PC-9 (cell line): ENCODE results near the gene FOXO3. TPM values are rescaled to one million over a fixed set of nuclear protein-coding genes. Genes with fewer than 3 reads are reported as not detected.

ENCODE experiments used
- BruUV-seq: library from RNA; stranded (reverse); fragments of 400-500 nt; replicated peaks from 2 replicates; lab custom pipeline; 2021; lab: Mats Ljungman, UMichigan
- CTCF ChIA-PET: fragments of 300-600 bp; sonication (Branson Sonifier 250); formaldehyde crosslinking; loops from one replicate; lab custom pipeline; 2022; ENCODE audit warnings: antibody characterized with exemption; lab: Charles Lee
- POLR2A ChIA-PET: fragments of 300-600 bp; sonication (Branson Sonifier 250); formaldehyde crosslinking; loops from one replicate; lab custom pipeline; 2022; ENCODE audit warnings: antibody characterized with exemption; ENCODE audit not compliant: unreplicated experiment; lab: Charles Lee
- DNase-seq, 2 experiments: peaks; one replicate each; pipeline versions ENCODE4 v3.0.0 to v3.0.0-alpha.2; 2015 to 2022; ENCODE audit warnings: mixed read lengths in 1 of 2
- H2AFZ ChIP-seq: fragments of 200-600 bp; sonication (generic); 2 replicates; pipeline ENCODE4 v1.8.1; 2017; ENCODE audit warnings: antibody characterized with exemption
- H3F3A ChIP-seq: fragments of 200-600 bp; sonication (generic); 2 replicates; pipeline ENCODE4 v1.8.1; 2017; ENCODE audit warnings: antibody characterized with exemption, mild to moderate bottlenecking, low read depth; ENCODE audit not compliant: insufficient read depth
- H3K27ac ChIP-seq: fragments of 200-600 bp; sonication (generic); 2 replicates; pipeline ENCODE4 v1.6.1; 2016; ENCODE audit warnings: mixed run types
- H3K27me3 ChIP-seq: fragments of 200-600 bp; sonication (generic); 2 replicates; pipeline ENCODE4 v1.6.1; 2016; ENCODE audit warnings: low read depth, mixed run types; ENCODE audit not compliant: insufficient read depth
- H3K36me3 ChIP-seq: fragments of 200-600 bp; sonication (generic); 2 replicates; pipeline ENCODE4 v1.6.1; 2016; ENCODE audit warnings: low read depth, mixed run types
- H3K4me1 ChIP-seq: fragments of 200-600 bp; sonication (generic); replicated peaks from 2 replicates; pipeline ENCODE4 v1.6.1; 2016; ENCODE audit warnings: mixed run types; ENCODE audit not compliant: insufficient read depth
- H3K4me2 ChIP-seq: fragments of 200-600 bp; sonication (generic); 2 replicates; pipeline ENCODE4 v1.6.1; 2017; ENCODE audit warnings: mixed run types
- H3K4me3 ChIP-seq: fragments of 200-600 bp; sonication (generic); 2 replicates; pipeline ENCODE4 v1.6.1; 2016; ENCODE audit warnings: mixed run types
- H3K79me2 ChIP-seq: fragments of 200-600 bp; sonication (generic); 2 replicates; pipeline ENCODE4 v1.6.1; 2017; ENCODE audit warnings: low read depth, mixed run types
- H3K9me2 ChIP-seq: fragments of 200-600 bp; sonication (generic); 2 replicates; pipeline ENCODE4 v1.8.1; 2017; ENCODE audit warnings: mild to moderate bottlenecking; ENCODE audit not compliant: insufficient read depth
- H3K9me3 ChIP-seq: fragments of 200-600 bp; sonication (generic); 2 replicates; pipeline ENCODE4 v1.8.1; 2016; ENCODE audit warnings: low read depth; ENCODE audit not compliant: insufficient read depth
- H4K20me1 ChIP-seq: fragments of 200-600 bp; sonication (generic); 2 replicates; pipeline ENCODE4 v1.8.1; 2017; ENCODE audit not compliant: insufficient read depth
- EZH2 ChIP-seq: fragments of 200-600 bp; sonication (generic); IDR thresholded peaks from 2 replicates; pipeline ENCODE4 v1.8.0; 2017; ENCODE audit warnings: antibody characterized with exemption, low read depth
- intact Hi-C: fragments of 100-400 bp; cut with micrococcal nuclease; formaldehyde crosslinking; loops from one replicate; pipeline ENCODE4 v1.10.0; 2022; ENCODE audit not compliant: unreplicated experiment
- total RNA-seq: library from RNA; stranded (reverse); gene quantifications from 2 replicates; pipeline ENCODE4 v1.2.3, GENCODE V29; 2021
- TF ChIP-seq, protein P1 (sequence below): fragments of 200-600 bp; sonication (generic); conservative IDR thresholded peaks from 2 replicates; pipeline ENCODE4 v1.6.1; 2017; ENCODE audit warnings: mixed run types, antibody characterized with exemption, mild to moderate bottlenecking, moderate library complexity

The FOXO3 gene
- total RNA-seq, 1 experiment from 2014 or later, result 59.4 TPM

DNA sequence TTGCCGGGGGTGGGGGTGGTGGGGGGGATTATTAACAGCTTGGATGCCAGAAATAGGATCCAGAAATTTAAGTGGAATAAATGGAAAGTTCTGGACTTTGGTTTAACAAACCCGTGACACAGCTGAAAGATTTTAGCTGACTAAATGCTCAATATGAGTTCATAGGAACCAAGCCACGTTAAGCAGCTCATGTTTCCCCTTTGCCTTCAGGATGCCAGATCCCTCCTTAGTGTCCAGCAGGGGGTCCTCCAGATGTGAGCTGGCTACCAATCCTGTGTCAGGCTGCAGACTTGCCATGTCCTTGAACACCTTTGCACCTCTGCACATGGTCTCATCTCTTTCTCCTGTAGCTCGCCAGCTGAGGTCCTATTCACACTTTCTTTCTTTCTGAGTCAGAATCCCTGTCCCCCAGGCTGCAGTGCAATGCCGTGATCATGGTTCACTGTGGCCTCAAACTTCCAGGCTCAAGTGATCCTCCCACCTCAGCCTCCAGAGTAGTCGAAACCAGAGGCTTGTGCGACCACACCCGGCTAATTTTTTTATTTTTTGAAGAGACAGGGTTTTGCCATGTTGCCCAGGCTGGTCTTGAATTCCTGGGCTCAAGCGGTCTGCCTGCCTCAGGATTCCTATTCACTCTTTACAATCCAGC is 154.2 kb downstream of the FOXO3 start:
- no peak overlapping the region for H3K27ac ChIP-seq
- 0 out of 2 replicates have a peak, but pooled peaks cover 17% of the 10 kb centered on the region for H3F3A ChIP-seq
- no peaks in the 10 kb centered on the region for H3K9me3 ChIP-seq
- no peaks in the 10 kb centered on the region for H3K27me3 ChIP-seq
- H3K79me2 ChIP-seq, result peaks cover 5% of the 10 kb centered on the region; the same call in 1 of the 2 replicates
- CTCF ChIA-PET, result interaction anchor here (0.6 to 0.9 kb wide), 2 partner anchors 9 to 739 kb away, joined by 3 read pairs; no protein-coding TSS in a partner anchor
- H3K9me2 ChIP-seq, result no peaks in the 10 kb centered on the region
- no peaks in the 10 kb centered on the region for H3K36me3 ChIP-seq
- H3K4me2 ChIP-seq, result no peak overlapping the region
- BruUV-seq, result no TSS peak
- H4K20me1 ChIP-seq, result no peaks in the 10 kb centered on the region
- POLR2A ChIA-PET, result no interaction called here
- no peak overlapping the region for H3K4me3 ChIP-seq
- H3K4me1 ChIP-seq, result peaks cover 35% of the 10 kb centered on the region
- TF ChIP-seq, protein P1, sequence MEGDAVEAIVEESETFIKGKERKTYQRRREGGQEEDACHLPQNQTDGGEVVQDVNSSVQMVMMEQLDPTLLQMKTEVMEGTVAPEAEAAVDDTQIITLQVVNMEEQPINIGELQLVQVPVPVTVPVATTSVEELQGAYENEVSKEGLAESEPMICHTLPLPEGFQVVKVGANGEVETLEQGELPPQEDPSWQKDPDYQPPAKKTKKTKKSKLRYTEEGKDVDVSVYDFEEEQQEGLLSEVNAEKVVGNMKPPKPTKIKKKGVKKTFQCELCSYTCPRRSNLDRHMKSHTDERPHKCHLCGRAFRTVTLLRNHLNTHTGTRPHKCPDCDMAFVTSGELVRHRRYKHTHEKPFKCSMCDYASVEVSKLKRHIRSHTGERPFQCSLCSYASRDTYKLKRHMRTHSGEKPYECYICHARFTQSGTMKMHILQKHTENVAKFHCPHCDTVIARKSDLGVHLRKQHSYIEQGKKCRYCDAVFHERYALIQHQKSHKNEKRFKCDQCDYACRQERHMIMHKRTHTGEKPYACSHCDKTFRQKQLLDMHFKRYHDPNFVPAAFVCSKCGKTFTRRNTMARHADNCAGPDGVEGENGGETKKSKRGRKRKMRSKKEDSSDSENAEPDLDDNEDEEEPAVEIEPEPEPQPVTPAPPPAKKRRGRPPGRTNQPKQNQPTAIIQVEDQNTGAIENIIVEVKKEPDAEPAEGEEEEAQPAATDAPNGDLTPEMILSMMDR, result no peak
- TF ChIP-seq EZH2, result no peak
- DNase-seq, result peak in 1 of 2 experiments; percentile 29
- intact Hi-C loops, result no loop called here
- H2AFZ ChIP-seq, result no peak overlapping the region

DNA sequence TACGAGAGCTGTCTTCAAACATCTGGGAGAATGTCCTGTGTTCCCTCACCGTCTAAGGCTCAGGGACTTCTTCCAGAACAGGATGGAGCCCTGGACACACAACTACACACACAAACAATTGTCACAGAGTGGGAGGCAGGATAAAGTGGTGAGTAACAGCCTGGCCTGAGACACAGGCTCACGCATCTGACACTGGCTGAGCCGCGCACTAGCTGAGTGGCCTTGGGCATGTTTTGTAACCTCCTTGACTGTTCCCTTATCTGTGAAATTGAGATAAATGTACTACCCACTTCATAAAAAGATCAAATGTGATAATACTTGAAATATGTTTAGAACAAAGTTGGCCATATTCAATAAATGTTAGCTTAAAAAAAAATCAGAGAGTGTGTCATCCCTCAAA is 155.1 kb downstream of the FOXO3 start:
- ChIA-PET POLR2A (no interaction called here), CTCF (no interaction called here)
- Histone ChIP-seq H4K20me1 (no peaks in the 10 kb centered on the region), H3K4me1 (peaks cover 40% of the 10 kb centered on the region), H3K36me3 (no peaks in the 10 kb centered on the region), H3K4me2 (no peak overlapping the region), H3K79me2 (peaks cover 5% of the 10 kb centered on the region; the same call in 1 of the 2 replicates), H3F3A (0 out of 2 replicates have a peak, but pooled peaks cover 17% of the 10 kb centered on the region), H3K27ac (no peak overlapping the region), H3K9me2 (no peaks in the 10 kb centered on the region), H3K4me3 (no peak overlapping the region), H2AFZ (no peak overlapping the region), H3K27me3 (no peaks in the 10 kb centered on the region), H3K9me3 (no peaks in the 10 kb centered on the region)
- no peak for TF ChIP-seq EZH2
- TF ChIP-seq, protein P1, result no peak
- DNase-seq, result peak in 1 of 2 experiments; percentile 33
- no TSS peak for BruUV-seq
- intact Hi-C loops, result no loop called here

DNA sequence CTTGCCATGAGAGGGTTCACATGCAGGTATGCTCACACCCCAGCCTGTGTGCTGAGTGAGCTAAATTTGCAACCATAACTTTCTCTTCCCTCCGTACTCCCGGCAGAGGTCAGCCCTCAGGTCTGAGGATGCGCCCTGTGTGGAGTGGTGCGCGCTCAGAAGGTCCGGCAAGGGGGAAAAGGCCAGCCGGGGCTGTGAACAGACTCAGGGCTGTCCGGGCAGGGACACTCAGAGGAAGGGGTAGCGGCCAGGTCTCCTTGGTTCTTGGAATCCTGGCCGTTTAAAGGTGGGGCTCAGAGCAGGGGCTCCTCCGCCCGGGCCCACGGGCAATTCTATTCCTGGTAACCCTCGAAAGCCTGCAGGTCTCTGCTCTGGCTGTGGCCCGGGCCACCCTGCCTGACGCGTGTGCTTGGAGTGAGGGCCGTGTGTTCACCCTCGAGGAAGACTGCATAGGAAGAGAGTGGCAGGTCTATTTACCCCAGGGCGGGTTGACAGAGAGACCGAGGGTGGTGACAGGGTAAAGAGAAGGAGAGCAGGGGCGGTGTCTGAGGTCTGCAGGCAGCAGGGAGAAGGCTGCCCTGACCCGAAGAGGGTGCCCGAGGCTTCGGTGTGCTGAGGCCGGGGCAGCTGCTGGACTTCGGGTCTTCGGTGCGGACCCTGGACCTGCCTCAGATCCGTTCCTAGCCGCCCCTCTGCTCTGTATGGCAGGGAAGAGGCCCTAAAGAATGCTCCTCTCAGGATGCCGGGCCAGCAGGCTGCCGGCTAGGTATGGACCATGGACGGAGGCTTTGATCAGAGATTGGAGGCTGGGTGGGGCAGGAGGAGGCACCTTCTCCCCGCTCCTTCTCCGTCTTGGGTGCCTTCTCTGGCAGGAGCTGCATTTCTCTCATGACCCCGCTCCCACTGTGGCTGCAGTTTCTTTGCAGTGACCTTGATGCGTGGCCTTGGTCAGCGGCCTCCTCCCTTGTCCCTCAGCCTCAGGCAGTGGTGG is 156.4 kb downstream of the FOXO3 start:
- TF ChIP-seq, protein P1, result no peak
- no peak for TF ChIP-seq EZH2
- H2AFZ ChIP-seq, result no peak overlapping the region
- ChIA-PET POLR2A (no interaction called here), CTCF (no interaction called here)
- no TSS peak for BruUV-seq
- H3K27ac ChIP-seq, result no peak overlapping the region
- H3K4me3 ChIP-seq, result no peak overlapping the region
- no peaks in the 10 kb centered on the region for H3K27me3 ChIP-seq
- H3K9me3 ChIP-seq, result no peaks in the 10 kb centered on the region
- no peaks in the 10 kb centered on the region for H4K20me1 ChIP-seq
- DNase-seq, result peak in 1 of 2 experiments; percentile 24
- intact Hi-C loops, result no loop called here
- no peak overlapping the region for H3K4me2 ChIP-seq
- H3F3A ChIP-seq, result 0 out of 2 replicates have a peak, but pooled peaks cover 17% of the 10 kb centered on the region
- H3K9me2 ChIP-seq, result no peaks in the 10 kb centered on the region
- no peaks in the 10 kb centered on the region for H3K36me3 ChIP-seq
- H3K4me1 ChIP-seq, result peaks cover 43% of the 10 kb centered on the region
- H3K79me2 ChIP-seq, result peaks cover 3% of the 10 kb centered on the region; the same call in 1 of the 2 replicates
